Activated CD8-positive, alpha-beta memory T cell treated with anti-CD3 and anti-CD28 coated beads for 1 hour (primary cell): Measurements from ENCODE around the gene ZNF654.
A peak's percentile ranks its signal among the peaks of the same experiment; 100 is the strongest.
"Not testable (repeated sequence)": the region's sequence is repeated elsewhere in the genome, so short reads cannot be mapped to it uniquely, and the experiment has no call there.

Experiments
- DNase-seq, 2 donors: peaks; one replicate each; pipeline ENCODE4 v3.0.0-alpha.2; 2020; ENCODE audit warnings: low read depth in 1 of 2; ENCODE audit errors: extremely low read depth in 1 of 2

ZNF654 gene

DNA sequence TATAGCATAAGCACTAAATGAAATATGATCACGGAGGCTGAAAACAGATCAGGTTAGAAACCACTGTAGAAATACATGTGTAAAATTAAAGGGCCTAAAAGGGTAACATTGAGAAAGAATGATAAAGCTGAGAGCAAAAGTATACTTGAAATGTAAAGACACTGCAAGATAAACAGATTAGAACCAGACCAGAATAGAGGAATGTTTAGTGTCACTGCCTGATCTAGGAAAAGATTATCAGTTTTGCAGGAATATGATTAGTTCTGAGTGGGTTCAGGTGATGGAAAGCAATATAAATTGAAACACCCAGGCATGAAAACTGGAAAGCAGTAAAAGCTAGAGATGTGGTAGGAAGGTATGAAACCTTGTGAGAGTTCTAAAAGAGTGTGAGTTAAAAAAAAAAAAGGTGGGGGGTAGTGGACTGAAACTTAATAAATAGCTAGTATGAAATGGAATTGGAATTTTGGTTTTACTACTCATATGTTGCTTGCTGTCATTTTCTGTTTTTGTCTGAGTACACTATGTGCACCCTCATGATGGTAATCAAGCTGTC is 74.7 kb downstream of the ZNF654 start:
- no peak for DNase-seq

DNA sequence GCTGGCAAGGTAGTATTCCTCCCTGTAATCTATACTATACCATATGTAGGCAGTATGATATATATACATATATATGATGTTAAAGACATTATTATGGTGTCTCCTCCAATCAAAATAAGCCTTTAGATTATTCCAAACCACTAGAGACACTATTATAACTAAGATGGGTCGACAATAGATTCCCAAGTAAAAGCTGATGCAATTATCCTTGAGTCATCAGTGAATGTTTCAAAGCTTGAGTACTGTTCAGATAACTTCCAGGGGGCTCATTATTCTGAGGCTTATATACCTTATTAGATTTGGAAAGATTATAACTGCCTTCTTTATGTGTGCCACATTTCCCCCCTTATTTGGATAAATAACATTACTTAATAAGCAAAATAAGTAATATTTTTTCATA is 78.8 kb downstream of the ZNF654 start:
- DNase-seq = no peak

DNA sequence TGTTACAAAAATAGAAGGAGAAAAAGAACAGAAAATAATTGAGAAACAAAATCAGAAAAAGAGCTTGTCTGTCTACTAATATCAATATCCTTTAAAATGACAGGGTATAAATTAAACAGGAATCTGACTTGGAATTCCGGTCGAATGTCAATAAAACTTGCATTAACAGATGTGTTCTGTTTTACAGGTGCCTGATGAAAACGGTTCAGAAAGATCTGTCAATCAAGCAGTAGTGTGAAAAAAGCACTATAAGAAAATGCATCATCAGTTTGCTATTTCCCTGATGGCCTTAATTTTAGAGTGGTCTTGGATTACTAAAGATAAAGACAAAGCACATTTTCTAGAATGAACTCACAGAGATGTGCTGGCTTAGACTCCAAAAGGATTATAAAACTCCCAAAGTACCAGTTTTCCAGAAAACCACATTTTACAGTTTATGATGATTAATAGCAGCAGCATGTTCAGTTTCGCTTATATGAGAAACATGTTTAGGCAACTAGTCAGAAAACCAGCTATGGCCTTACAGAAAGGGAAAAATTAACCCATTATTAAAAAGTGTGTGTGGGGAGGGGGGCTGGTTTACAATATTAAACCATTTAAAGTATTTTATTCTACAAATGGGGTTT is 82.5 kb downstream of the ZNF654 start:
- no peak for DNase-seq

GRCh38 chr3:88142094-88142624 is 83.1 kb downstream of the ZNF654 start:
- DNase-seq = no peak

GRCh38 chr3:88147261-88147660 is 88.2 kb downstream of the ZNF654 start:
- no peak for DNase-seq

- DNase-seq = no peak
Measured at GRCh38 chr3:88148651-88149050, 89.6 kb downstream of the ZNF654 start.

- DNase-seq = no peak
Measured at GRCh38 chr3:88149101-88149508, 90.0 kb downstream of the ZNF654 start.

DNA sequence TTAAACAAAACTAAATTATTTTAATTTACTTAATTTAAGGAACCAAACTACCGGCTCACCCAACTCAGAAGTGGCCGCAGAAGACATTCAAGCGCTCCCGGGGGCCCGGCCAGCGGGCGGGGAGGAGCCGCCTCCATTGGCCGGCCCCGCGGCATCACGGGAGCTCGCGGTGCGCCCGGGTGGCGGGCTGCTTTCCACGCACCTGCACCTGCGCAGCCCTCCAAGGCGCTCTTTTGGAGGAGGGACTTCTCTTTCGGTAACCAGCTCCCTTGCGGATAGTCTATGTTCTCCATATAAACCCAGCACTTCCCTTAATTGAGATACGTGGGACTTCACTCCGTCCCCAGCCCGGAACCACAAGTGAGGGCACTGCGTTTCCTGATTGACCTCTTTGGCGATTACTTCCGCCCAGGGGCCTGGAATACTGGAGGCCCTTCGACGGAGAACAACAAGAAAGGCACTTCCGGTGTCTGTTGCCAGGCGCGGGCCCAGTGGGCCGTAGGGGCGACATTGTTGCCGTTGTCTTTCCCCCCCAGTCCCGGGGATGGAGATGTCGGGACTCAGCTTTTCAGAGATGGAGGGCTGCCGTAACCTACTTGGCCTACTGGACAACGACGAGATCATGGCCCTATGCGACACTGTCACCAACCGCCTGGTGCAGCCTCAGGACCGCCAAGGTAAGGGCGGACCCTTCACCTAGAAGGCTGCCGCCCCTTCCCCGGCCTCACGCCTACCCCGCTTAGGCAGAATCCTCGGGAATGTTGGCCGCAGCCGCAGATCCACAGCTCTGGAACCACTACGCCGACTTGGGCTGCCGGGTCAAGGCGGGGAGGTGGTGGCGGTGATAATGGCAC is 90.7 kb downstream of the ZNF654 start, which contains the start of gene C3orf38:
C3orf38 (plus strand) TSS at position 451 of the 854 bp plus-strand sequence; CDS start at position 545, 94 bp downstream.
- peak; percentile 29 to 69 for DNase-seq

GRCh38 chr3:88150371-88150770 is 91.3 kb downstream of the ZNF654 start:
- DNase-seq = no peak

DNA sequence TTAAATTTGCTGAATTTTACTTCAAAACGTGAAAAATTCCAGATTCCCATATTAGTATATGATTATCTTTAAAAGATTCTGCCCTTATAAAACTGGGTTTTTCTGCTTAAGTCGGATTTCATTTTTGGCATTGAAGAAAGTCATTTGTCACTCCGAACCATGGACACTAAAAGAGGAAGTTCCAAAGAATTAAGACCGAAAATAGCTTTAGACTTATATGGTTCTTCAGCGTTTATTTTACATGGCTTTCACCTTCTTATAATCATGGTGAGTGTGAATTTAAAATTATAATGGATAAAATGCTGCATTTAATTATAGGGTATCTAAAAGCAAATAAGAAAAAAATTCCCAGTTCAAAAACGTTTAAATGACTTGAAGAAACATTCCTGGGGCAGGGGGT is 91.8 kb downstream of the ZNF654 start:
- no peak for DNase-seq

DNA sequence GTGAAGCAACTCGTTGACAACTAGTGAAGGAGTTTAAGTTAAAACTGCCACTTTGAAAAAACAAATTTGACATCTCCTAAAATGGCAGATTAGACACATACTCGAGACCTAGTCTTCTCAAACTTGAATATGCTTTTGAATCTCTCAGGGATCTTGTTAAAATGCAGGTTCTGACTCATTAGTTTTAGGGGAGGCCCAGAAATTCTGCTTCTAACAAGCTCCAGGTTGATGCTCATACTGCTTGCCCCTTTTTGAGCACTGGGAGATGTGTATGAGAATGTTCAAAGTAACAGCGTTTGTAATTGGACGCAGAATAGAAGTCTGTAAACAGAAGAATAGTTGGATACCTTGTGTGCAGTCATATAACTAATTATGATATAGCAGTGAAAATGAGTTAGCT is 92.3 kb downstream of the ZNF654 start:
- no peak for DNase-seq

GRCh38 chr3:88152841-88153240 is 93.8 kb downstream of the ZNF654 start:
- DNase-seq = no peak

DNA sequence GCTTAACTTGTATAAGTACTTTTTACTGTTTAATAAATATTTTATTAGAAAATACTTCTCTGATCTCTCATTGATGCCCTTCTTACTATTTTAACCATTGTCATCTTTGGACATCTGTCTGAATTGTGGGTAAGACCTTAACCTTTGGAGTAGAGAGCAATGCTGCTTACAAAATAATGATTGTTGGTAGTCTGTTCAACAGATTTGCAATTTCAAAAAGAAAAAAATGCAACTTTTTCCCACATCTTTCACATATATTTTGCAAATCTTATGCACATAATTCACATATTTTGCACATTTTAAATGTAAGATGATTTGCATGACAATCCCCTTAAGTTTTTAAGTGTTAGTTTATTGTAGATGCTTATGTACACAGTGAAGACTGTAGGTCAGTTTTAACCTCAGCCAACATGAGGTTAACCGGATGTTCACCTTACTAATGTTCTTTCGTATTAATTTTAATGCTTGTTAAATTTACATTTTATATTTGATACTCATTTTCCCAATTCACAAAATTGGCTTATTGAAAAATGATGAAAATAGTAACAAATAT is 107.4 kb downstream of the ZNF654 start:
- no peak for DNase-seq

DNA sequence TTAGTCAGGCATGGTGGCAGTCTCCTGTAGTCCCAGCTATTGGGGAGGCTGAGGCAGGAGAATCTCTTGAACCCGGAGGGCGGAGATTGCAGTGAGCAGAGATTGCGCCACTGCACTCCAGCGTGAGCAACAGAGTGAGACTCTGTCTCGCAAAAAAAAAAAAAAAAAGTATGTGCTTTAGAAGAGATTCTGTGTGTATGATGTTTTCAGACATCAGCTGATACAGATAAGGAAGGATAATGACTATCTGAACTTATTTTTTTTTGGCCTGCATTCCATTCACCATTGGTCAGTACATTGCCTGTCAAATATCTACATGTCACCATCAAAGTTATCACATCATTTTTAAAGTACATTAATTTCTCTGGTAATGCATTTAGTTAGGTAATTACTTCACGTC is 108.1 kb downstream of the ZNF654 start:
- no peak for DNase-seq

DNA sequence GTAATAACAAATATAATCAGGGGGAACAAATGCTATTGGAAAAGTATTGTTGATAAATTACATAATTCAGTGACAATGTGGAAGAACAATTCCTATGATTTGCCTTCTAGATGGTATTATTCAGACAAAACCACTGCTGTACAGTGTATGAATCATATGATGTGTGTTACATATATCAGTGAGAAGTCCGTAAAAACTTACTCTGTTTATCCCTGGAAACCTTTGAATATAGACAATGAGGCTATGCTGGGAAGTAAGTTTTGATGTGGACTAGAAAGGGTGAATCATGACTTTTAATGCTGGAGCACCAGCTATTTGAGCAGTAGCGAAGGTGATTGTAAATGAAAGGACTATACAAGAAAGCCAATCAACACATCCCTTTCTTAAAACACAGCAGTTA is 108.6 kb downstream of the ZNF654 start:
- DNase-seq = no peak

GRCh38 chr3:88168171-88168570 is 109.1 kb downstream of the ZNF654 start:
- DNase-seq = no peak

GRCh38 chr3:88180398-88180999 is 121.4 kb downstream of the ZNF654 start:
- no peak for DNase-seq

DNA sequence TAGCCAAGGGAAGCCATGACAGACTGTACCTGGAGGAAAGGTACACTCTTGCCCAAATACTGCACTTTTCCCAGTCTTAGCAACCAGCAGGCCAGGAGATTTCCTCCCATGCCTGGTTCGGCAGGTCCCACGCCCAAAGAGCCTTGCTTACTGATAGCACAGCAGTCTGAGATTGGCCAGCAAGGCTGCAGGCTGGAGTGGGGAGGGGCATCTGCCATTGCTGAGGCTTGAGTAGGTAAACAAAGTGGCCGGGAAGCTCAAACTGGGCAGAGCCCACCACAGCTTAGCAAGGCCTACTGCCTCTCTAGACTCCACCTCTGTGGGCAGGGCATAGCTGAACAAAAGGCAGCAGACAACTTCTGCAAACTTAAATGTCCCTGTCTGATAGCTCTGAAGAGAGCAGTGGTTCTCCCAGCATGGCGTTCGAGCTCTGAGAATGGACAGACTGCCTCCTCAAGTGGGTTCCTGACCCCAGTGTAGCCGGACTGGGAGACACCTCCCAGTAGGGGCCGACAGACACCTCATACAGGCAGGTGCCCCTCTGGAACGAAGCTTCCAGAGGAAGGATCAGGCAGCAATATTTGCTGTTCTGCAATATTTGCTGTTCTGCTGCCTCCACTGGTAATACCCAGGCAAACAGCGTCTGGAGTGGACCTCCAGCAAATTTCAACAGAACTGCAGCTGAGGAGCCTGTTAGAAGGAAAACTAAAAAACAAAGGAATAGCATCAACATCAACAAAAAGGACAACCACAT is 123.3 kb downstream of the ZNF654 start:
- not testable (repeated sequence) for DNase-seq

GRCh38 chr3:88188436-88188835 is 129.4 kb downstream of the ZNF654 start:
- DNase-seq = no peak

- DNase-seq = no peak
Measured at GRCh38 chr3:88189361-88189810, 130.3 kb downstream of the ZNF654 start.
